Loucy (cell line): Measurements from ENCODE around the gene PPFIA1.
"Not testable (repeated sequence)": the region's sequence is repeated elsewhere in the genome, so short reads cannot be mapped to it uniquely, and the experiment has no call there.

Experiments used
- H2AFZ ChIP-seq: fragments of 200-600 bp; sonication (generic); 2 replicates; pipeline ENCODE4 v1.6.0; 2016; ENCODE audit warnings: antibody characterized with exemption, mild to moderate bottlenecking, low read length, moderate library complexity
- H3F3A ChIP-seq: fragments of 200-600 bp; 2 replicates; pipeline ENCODE4 v1.6.0; 2016; ENCODE audit warnings: antibody characterized with exemption, low read depth, mild to moderate bottlenecking
- H3K27me3 ChIP-seq: fragments of 200-600 bp; sonication (generic); 2 replicates; pipeline ENCODE4 v1.6.1; 2014; ENCODE audit warnings: low read length, mild to moderate bottlenecking; ENCODE audit not compliant: insufficient read depth, poor library complexity, severe bottlenecking
- H3K36me3 ChIP-seq: fragments of 200-600 bp; sonication (generic); 2 replicates; pipeline ENCODE4 v1.6.1; 2016; ENCODE audit warnings: low read length; ENCODE audit not compliant: insufficient read depth
- H3K4me1 ChIP-seq: fragments of 200-600 bp; sonication (generic); 2 replicates; pipeline ENCODE4 v1.5.1; 2014; ENCODE audit warnings: low read length, mild to moderate bottlenecking; ENCODE audit not compliant: insufficient read depth, poor library complexity, severe bottlenecking
- H3K4me2 ChIP-seq: fragments of 200-600 bp; sonication (generic); 2 replicates; pipeline ENCODE4 v1.6.0; 2014; ENCODE audit warnings: antibody characterized with exemption, low read length, low read depth, mild to moderate bottlenecking; ENCODE audit not compliant: poor library complexity, severe bottlenecking
- H3K4me3 ChIP-seq: fragments of 200-600 bp; sonication (generic); 2 replicates; pipeline ENCODE4 v1.5.1; 2014; ENCODE audit warnings: low read length, mild to moderate bottlenecking, mixed read lengths; ENCODE audit not compliant: poor library complexity, severe bottlenecking
- H3K79me2 ChIP-seq: fragments of 200-600 bp; sonication (generic); 2 replicates; pipeline ENCODE4 v1.6.1; 2014; ENCODE audit warnings: low read length; ENCODE audit not compliant: insufficient read depth
- H3K9ac ChIP-seq: fragments of 200-600 bp; sonication (generic); 2 replicates; pipeline ENCODE4 v1.6.0; 2014; ENCODE audit warnings: mild to moderate bottlenecking, low read depth, low read length, moderate library complexity; ENCODE audit not compliant: poor library complexity, severe bottlenecking
- H3K9me2 ChIP-seq: fragments of 200-600 bp; sonication (generic); replicated peaks from 2 replicates; pipeline ENCODE4 v1.6.1; 2016; ENCODE audit warnings: low read depth, low read length, mixed read lengths
- H3K9me3 ChIP-seq: fragments of 200-600 bp; sonication (generic); 2 replicates; pipeline ENCODE4 v1.6.1; 2014; ENCODE audit warnings: mild to moderate bottlenecking, antibody characterized with exemption, low read length, low read depth; ENCODE audit not compliant: insufficient read depth
- H4K20me1 ChIP-seq: fragments of 200-600 bp; sonication (generic); 2 replicates; pipeline ENCODE4 v1.6.0; 2014; ENCODE audit warnings: antibody characterized with exemption, low read length, mild to moderate bottlenecking; ENCODE audit not compliant: insufficient read depth, poor library complexity, severe bottlenecking
- CTCF ChIP-seq: fragments of 200-600 bp; sonication (generic); conservative IDR thresholded peaks from 2 replicates; pipeline ENCODE4 v1.5.1; 2014; ENCODE audit warnings: mild to moderate bottlenecking, antibody characterized with exemption, low read length
- EZH2phosphoT487 ChIP-seq: fragments of 200-600 bp; IDR thresholded peaks from 2 replicates; pipeline ENCODE4 v1.6.1; 2018; ENCODE audit warnings: antibody characterized with exemption, mild to moderate bottlenecking, moderate library complexity, borderline replicate concordance

PPFIA1 gene

GRCh38 chr11:70407814-70408213 is 137.3 kb downstream of the PPFIA1 start:
- H3K9me2 ChIP-seq = no peaks in the 10 kb centered on the region
- peaks cover 12% of the 10 kb centered on the region for H3K27me3 ChIP-seq
- H3K4me2 ChIP-seq = no peak overlapping the region
- no peaks in the 10 kb centered on the region for H3F3A ChIP-seq
- H2AFZ ChIP-seq = no peak overlapping the region
- no peaks in the 10 kb centered on the region for H3K4me1 ChIP-seq
- no peaks in the 10 kb centered on the region for H3K79me2 ChIP-seq
- no peaks in the 10 kb centered on the region for H3K9me3 ChIP-seq
- H3K9ac ChIP-seq = no peak overlapping the region
- no peaks in the 10 kb centered on the region for H3K36me3 ChIP-seq
- no peak overlapping the region for H3K4me3 ChIP-seq
- H4K20me1 ChIP-seq = no peaks in the 10 kb centered on the region
- TF ChIP-seq EZH2phosphoT487 (no peak), CTCF (no peak)

DNA sequence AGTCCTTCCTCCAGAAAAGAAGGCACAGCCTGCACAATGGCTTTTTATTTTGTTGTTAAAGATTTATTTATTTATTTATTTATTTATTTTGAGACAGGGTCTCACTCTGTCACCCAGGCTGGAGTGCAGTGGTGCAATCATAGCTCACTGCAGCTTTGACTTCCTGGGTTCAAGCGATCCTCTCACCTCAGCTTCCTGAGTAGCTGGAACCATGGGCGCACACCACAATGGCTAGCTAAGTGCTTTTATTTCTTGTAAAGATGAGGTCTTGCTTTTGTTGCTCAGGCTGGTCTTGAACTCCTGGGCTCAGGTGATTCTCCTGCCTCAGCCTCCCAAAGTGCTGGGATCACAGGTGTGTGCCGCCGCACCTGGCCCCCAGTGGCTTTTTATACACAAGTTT is 137.8 kb downstream of the PPFIA1 start:
- H3K36me3 ChIP-seq, H3K4me1 ChIP-seq, H3K4me3 ChIP-seq, H4K20me1 ChIP-seq, H2AFZ ChIP-seq, H3K9me3 ChIP-seq, H3K4me2 ChIP-seq, H3K9me2 ChIP-seq, H3K79me2 ChIP-seq, H3K9ac ChIP-seq, H3F3A ChIP-seq: not testable (repeated sequence)
- H3K27me3 ChIP-seq = peaks cover 11% of the 10 kb centered on the region

DNA sequence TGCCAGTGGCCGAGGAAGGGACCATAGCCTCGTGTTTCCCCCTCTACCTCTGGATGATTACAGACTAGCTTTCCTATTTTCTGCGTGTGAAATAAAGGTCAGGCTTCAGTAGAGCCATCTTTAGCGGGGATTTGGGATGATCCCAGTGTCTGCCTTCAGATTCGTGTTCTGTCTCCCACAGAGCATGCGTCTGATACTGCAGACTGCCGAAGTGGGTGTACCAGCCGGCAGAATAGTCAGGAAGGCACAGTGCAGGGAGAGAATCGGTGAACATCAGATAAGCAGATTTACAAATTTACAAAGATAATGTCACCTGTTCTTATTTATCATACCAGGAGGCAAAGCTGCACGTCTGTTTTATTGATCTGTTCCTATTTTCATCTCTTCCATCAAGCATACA is 138.9 kb downstream of the PPFIA1 start:
- no peak overlapping the region for H3K4me2 ChIP-seq
- no peaks in the 10 kb centered on the region for H3K4me1 ChIP-seq
- H4K20me1 ChIP-seq = no peaks in the 10 kb centered on the region
- H3K9me3 ChIP-seq = no peaks in the 10 kb centered on the region
- H3K9me2 ChIP-seq = no peaks in the 10 kb centered on the region
- no peak overlapping the region for H3K4me3 ChIP-seq
- no peaks in the 10 kb centered on the region for H3F3A ChIP-seq
- TF ChIP-seq CTCF (no peak), EZH2phosphoT487 (no peak)
- no peaks in the 10 kb centered on the region for H3K79me2 ChIP-seq
- no peak overlapping the region for H3K9ac ChIP-seq
- H3K36me3 ChIP-seq = no peaks in the 10 kb centered on the region
- no peak overlapping the region for H2AFZ ChIP-seq
- peaks cover 7% of the 10 kb centered on the region for H3K27me3 ChIP-seq

- H3K4me1 ChIP-seq = no peaks in the 10 kb centered on the region
- no peaks in the 10 kb centered on the region for H3K9me3 ChIP-seq
- H3K4me2 ChIP-seq = no peak overlapping the region
- no peaks in the 10 kb centered on the region for H3K36me3 ChIP-seq
- no peaks in the 10 kb centered on the region for H3K9me2 ChIP-seq
- TF ChIP-seq EZH2phosphoT487 = no peak
- TF ChIP-seq CTCF = no peak
- H3F3A ChIP-seq = no peaks in the 10 kb centered on the region
- H3K4me3 ChIP-seq = no peak overlapping the region
- H3K9ac ChIP-seq = no peak overlapping the region
- H2AFZ ChIP-seq = no peak overlapping the region
- H4K20me1 ChIP-seq = no peaks in the 10 kb centered on the region
- H3K27me3 ChIP-seq = peaks cover 7% of the 10 kb centered on the region
- no peaks in the 10 kb centered on the region for H3K79me2 ChIP-seq
Measured at GRCh38 chr11:70409871-70410270, 139.4 kb downstream of the PPFIA1 start.
